Embryonic facial prominence (tissue), 1 donor: ENCODE results near the gene TRABD2A.
"Not testable (repeated sequence)": the region's sequence is repeated elsewhere in the genome, so short reads cannot be mapped to it uniquely, and the experiment has no call there.

Experiments used
- DNase-seq: peaks from one replicate; pipeline ENCODE4 v3.0.0-alpha.2; 2016; ENCODE audit errors: extremely low spot score

TRABD2A gene

DNA sequence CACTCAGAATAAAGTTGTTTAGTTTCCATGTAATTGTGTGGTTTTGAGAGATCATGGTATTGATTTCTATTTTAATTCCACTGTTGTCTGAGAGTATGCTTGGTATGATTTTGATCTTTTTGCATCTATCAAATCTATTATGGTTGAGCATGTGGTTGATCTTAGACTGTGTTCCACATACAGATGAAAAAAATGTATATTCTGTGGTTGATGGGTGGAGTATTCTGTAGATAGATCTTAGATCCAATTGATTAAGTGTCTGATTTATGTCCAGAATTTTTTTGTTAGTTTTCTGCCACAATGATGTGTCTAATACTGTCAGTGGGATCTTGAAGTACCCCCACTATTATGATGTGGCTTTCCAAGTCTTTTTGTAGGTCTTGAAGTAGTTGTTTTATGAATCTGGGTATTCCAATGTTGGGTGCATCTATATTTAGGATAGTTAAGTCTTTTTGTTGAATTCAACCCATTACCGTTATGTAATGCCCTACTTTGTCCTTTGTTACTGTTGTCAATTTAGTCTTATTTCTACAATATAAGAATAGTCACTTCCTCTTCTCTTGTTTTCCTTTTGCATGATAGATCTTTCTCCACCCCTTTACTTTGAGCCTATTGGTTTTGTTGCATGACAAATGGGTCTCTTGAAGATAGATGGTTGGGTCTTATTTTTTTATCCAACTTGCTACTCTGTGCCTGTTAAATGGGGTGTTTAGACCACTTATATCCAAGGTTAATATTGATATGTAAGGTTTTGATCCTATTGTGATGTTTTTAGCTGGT lies 101.8 kb downstream of the TRABD2A start:
- DNase-seq, result no peak

DNA sequence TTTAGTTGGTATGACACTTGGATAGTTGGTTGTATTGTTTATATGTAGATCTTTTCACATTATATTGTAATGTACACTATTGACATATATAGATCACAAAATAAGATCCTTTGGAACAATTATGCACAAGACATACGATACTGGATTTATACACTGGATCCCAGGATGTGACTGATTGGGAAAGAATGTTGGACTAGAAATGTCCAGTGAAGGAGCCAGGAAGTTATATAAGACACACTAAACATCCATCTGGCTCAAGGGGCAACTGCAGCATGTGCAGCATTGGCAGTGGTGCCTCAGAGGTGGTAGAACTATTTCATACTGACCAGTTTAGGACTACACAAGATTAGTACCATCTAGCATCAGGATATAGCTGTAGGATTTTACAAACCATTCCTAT lies 104.9 kb downstream of the TRABD2A start:
- no peak for DNase-seq

DNA sequence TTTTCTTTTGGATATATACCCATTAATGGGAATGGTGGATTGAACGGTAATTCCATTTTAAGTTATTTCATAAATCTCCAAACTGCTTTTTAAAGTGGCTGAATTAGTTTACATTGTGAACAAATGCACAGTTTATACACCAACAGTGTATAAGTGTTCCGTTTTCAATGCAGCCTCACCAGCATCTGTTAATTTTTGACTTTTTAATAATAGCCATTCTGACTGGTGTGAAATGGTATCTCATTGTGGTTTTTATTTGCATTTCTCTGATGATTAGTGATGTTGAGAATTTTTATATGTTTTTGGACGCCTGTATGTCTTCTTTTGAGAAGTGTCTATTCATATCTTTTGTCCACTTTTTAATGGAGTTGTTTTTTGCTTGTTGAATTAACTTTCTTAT lies 107.3 kb downstream of the TRABD2A start:
- DNase-seq, result not testable (repeated sequence)
